ENCODE measurements around the gene DNAH6. TPM values are rescaled to one million over a fixed set of nuclear protein-coding genes. Genes with fewer than 3 reads are reported as not detected.
"Not testable (repeated sequence)": the region's sequence is repeated elsewhere in the genome, so short reads cannot be mapped to it uniquely, and the experiment has no call there.

DNAH6 gene
- total and polyA plus RNA-seq, 10 of the 15 experiments (the other 5 are each of a cell fraction or from before 2014, with no cell fraction given) = 0.07 to 1.0 (median 0.29) TPM

- ChIA-PET SMC1A (ENCODE audit: uncharacterized antibody, unreplicated experiment) (interaction anchor here (1.6 kb wide), 1 partner anchor 16 kb away, joined by 3 read pairs; no protein-coding TSS in a partner anchor), POLR2A (no interaction called here), RAD21 (ENCODE audit: unreplicated experiment) (no interaction called here), CTCF (interaction anchor here (0.5 kb wide), 1 partner anchor 1110 kb away, joined by 3 read pairs; the partner anchor contains the start of gene VAMP8)
- H3K4me3 ChIP-seq = no peak overlapping the region
- H2AFZ ChIP-seq (ENCODE audit: control insufficient read depth, low read depth, low read length) = no peak overlapping the region
- no TSS peak for BruUV-seq (replicated peaks)
- 93% methylated on average over 1 of the region's 1 CpG for WGBS (ENCODE audit: insufficient coverage, insufficient replicate concordance, low lambda C conversion rate, missing lambda C conversion rate)
- no peak overlapping the region for H3K4me2 ChIP-seq (ENCODE audit: control insufficient read depth, insufficient read depth)
- no peaks in the 10 kb centered on the region for H3K36me3 ChIP-seq (ENCODE audit: control insufficient read depth in 2 of 2, insufficient read depth in 2 of 2, low read length in 1 of 2)
- FAIRE-seq (no peak), ATAC-seq (no peak), DNase-seq (ENCODE audit: low read depth, low spot score) (no peak)
- in situ Hi-C loops (cut with MboI) = no loop called here
- H3K79me2 ChIP-seq (ENCODE audit: control insufficient read depth, insufficient read depth, low read length) = no peaks in the 10 kb centered on the region
- TF ChIP-seq FOXM1 (IDR thresholded peaks at IDR 0.05; ENCODE audit: low read depth, low read length) = no peak
- no peak for TF ChIP-seq RCOR1 (conservative IDR thresholded peaks at IDR 0.05; ENCODE audit: low read depth, low read length)
- no peak for TF ChIP-seq SREBF2 (IDR thresholded peaks at IDR 0.05; ENCODE audit: low read length)
- no peak for TF ChIP-seq PAX5 (IDR thresholded peaks at IDR 0.05; ENCODE audit: borderline replicate concordance, low read depth, low read length)
- no peak for TF ChIP-seq ZNF384 (IDR thresholded peaks at IDR 0.05; ENCODE audit: borderline replicate concordance, low read depth, low read length)
- no peak for TF ChIP-seq ZNF24 (IDR thresholded peaks at IDR 0.05)
- no peak for TF ChIP-seq MTA3 (IDR thresholded peaks at IDR 0.05; ENCODE audit: borderline replicate concordance, low read length)
- no peak for TF ChIP-seq IKZF2 (IDR thresholded peaks at IDR 0.05)
- no peak for TF ChIP-seq SREBF1 (IDR thresholded peaks at IDR 0.05; ENCODE audit: low read length)
- no peak for TF ChIP-seq BRCA1 (IDR thresholded peaks at IDR 0.05; ENCODE audit: low read depth, low read length)
- no peak for TF ChIP-seq GABPA (IDR thresholded peaks at IDR 0.05; ENCODE audit: low read depth)
- no peak for TF ChIP-seq HDAC6 (IDR thresholded peaks at IDR 0.05; ENCODE audit: unreplicated experiment)
- TF ChIP-seq BCL11A (IDR thresholded peaks at IDR 0.05; ENCODE audit: low read depth, low read length) = no peak
- TF ChIP-seq ATF3 (IDR thresholded peaks at IDR 0.05; ENCODE audit: borderline replicate concordance, extremely low read depth, low read depth, low read length) = no peak
- H3K9me3 ChIP-seq (replicated peaks; ENCODE audit: control insufficient read depth, insufficient read depth, low read length) = no peaks in the 10 kb centered on the region
- no peaks in the 10 kb centered on the region for H3K4me1 ChIP-seq (ENCODE audit: control insufficient read depth, insufficient read depth, low read length)
- intact Hi-C loops (cut with micrococcal nuclease; ENCODE audit: unreplicated experiment) = no loop called here
- H3K9ac ChIP-seq (ENCODE audit: control insufficient read depth, insufficient read depth, low read length) = no peak overlapping the region
- H4K20me1 ChIP-seq (ENCODE audit: control insufficient read depth, insufficient read depth) = no peaks in the 10 kb centered on the region
- H3K27ac ChIP-seq (ENCODE audit: control insufficient read depth, insufficient read depth) = no peak overlapping the region
- H3K27me3 ChIP-seq (replicated peaks in 1 of 2; ENCODE audit: control insufficient read depth in 2 of 2, insufficient read depth in 2 of 2, low read length in 1 of 2) = no peaks in the 10 kb centered on the region
Observed at GRCh38 chr2:84467389-84467788, 48.9 kb upstream of the DNAH6 start.

GRCh38 chr2:84472423-84472822 is 43.9 kb upstream of the DNAH6 start:
- DNase-seq (ENCODE audit: low read depth, low spot score); H3K9ac ChIP-seq (ENCODE audit: control insufficient read depth, insufficient read depth, low read length); CTCF ChIA-PET; intact Hi-C loops (cut with micrococcal nuclease; ENCODE audit: unreplicated experiment); H3K4me2 ChIP-seq (ENCODE audit: control insufficient read depth, insufficient read depth); POLR2A ChIA-PET; in situ Hi-C loops (cut with MboI); FAIRE-seq; BruUV-seq (replicated peaks); H3K79me2 ChIP-seq (ENCODE audit: control insufficient read depth, insufficient read depth, low read length); H4K20me1 ChIP-seq (ENCODE audit: control insufficient read depth, insufficient read depth); H3K27ac ChIP-seq (ENCODE audit: control insufficient read depth, insufficient read depth); H3K36me3 ChIP-seq (ENCODE audit: control insufficient read depth in 2 of 2, insufficient read depth in 2 of 2, low read length in 1 of 2); H3K27me3 ChIP-seq (replicated peaks in 1 of 2; ENCODE audit: control insufficient read depth in 2 of 2, insufficient read depth in 2 of 2, low read length in 1 of 2); H2AFZ ChIP-seq (ENCODE audit: control insufficient read depth, low read depth, low read length); H3K4me3 ChIP-seq; H3K9me3 ChIP-seq (replicated peaks; ENCODE audit: control insufficient read depth, insufficient read depth, low read length); RAD21 ChIA-PET (ENCODE audit: unreplicated experiment); SMC1A ChIA-PET (ENCODE audit: uncharacterized antibody, unreplicated experiment); H3K4me1 ChIP-seq (ENCODE audit: control insufficient read depth, insufficient read depth, low read length); ATAC-seq: not testable (repeated sequence)
- 78% methylated on average over 2 of the region's 2 CpGs for WGBS (ENCODE audit: insufficient coverage, insufficient replicate concordance, low lambda C conversion rate, missing lambda C conversion rate)

Data from GM12878 (cell line).